CD14-positive monocyte (primary cell): ENCODE data around the gene LYPLAL1. TPM values are rescaled to one million over a fixed set of nuclear protein-coding genes. Genes with fewer than 3 reads are reported as not detected.

Experiments used
- DNase-seq, 3 donors: peaks; one replicate each; pipeline ENCODE4 v3.0.0-alpha.2; 2011 to 2022
- H2AFZ ChIP-seq: 2 replicates; pipeline ENCODE4 v1.6.0; 2012; ENCODE audit warnings: mild to moderate bottlenecking, low read depth, low read length, inconsistent platforms; ENCODE audit not compliant: insufficient read depth, poor library complexity, severe bottlenecking
- H3K27ac ChIP-seq, 2 donors: 1 replicate in 1 of 2; 2 replicates in 1 of 2; pipeline ENCODE4 v1.5.1; 2012 to 2013; ENCODE audit warnings: low read length in 2 of 2, control low read depth in 1 of 2, inconsistent platforms in 1 of 2, low read depth in 1 of 2, mild to moderate bottlenecking in 1 of 2
- H3K27me3 ChIP-seq, 2 donors: one replicate each; pipeline versions ENCODE4 v1.6.0 to v1.6.1; 2011 to 2013; ENCODE audit warnings: low read length in 2 of 2; ENCODE audit not compliant: control insufficient read depth in 2 of 2, insufficient read depth in 2 of 2
- H3K36me3 ChIP-seq, 2 donors: replicated peaks in 1 of 2; 1 replicate in 1 of 2; 2 replicates in 1 of 2; pipeline versions ENCODE4 v1.5.1 to v1.6.1; 2012 to 2013; ENCODE audit warnings: low read length in 2 of 2, control low read depth in 1 of 2, inconsistent platforms in 1 of 2, mild to moderate bottlenecking in 1 of 2; ENCODE audit not compliant: insufficient read depth in 2 of 2, control insufficient read depth in 1 of 2
- H3K4me1 ChIP-seq, 2 donors: 1 replicate in 1 of 2; 2 replicates in 1 of 2; pipeline versions ENCODE4 v1.5.1 to v1.6.1; 2012 to 2013; ENCODE audit warnings: low read length in 2 of 2, control low read depth in 1 of 2, inconsistent platforms in 1 of 2, mild to moderate bottlenecking in 1 of 2, moderate library complexity in 1 of 2; ENCODE audit not compliant: insufficient read depth in 2 of 2, control insufficient read depth in 1 of 2
- H3K4me2 ChIP-seq: replicated peaks from 2 replicates; pipeline ENCODE3; 2012; ENCODE audit warnings: low read length, moderate library complexity, mild to moderate bottlenecking; ENCODE audit not compliant: poor library complexity, severe bottlenecking; ENCODE audit errors: extremely low read depth
- H3K4me3 ChIP-seq, 3 experiments: fragments of 200-600 bp in 1 of 3; sonication (generic) in 1 of 3; replicated peaks in 1 of 3; 1 replicate in 2 of 3; 2 replicates in 1 of 3; pipeline ENCODE4 v1.5.1; 2011 to 2013; ENCODE audit warnings: low read length in 3 of 3, mild to moderate bottlenecking in 3 of 3, control low read depth in 2 of 3, low read depth in 2 of 3, inconsistent platforms in 1 of 3, moderate library complexity in 1 of 3
- H3K79me2 ChIP-seq: 2 replicates; pipeline ENCODE4 v1.6.0; 2012; ENCODE audit warnings: mild to moderate bottlenecking, control low read depth, inconsistent platforms, low read length, moderate library complexity; ENCODE audit not compliant: insufficient read depth
- H3K9ac ChIP-seq: 2 replicates; pipeline ENCODE4 v1.6.0; 2017; ENCODE audit warnings: low read length, mild to moderate bottlenecking; ENCODE audit not compliant: insufficient read depth, poor library complexity, severe bottlenecking
- H3K9me3 ChIP-seq, 2 donors: replicated peaks in 1 of 2; 1 replicate in 1 of 2; 2 replicates in 1 of 2; pipeline versions ENCODE4 v1.5.1 to v1.6.1; 2012 to 2013; ENCODE audit warnings: low read length in 2 of 2, control low read depth in 1 of 2; ENCODE audit not compliant: control insufficient read depth in 1 of 2, insufficient read depth in 1 of 2
- H4K20me1 ChIP-seq: 2 replicates; pipeline ENCODE4 v1.6.0; 2012; ENCODE audit warnings: mild to moderate bottlenecking, low read length, control low read depth, moderate library complexity; ENCODE audit not compliant: insufficient read depth
- H3K27ac Mint-ChIP-seq, 7 donors: one replicate each; pipeline ENCODE4 v1.8.0; 2020; ENCODE audit warnings: mild to moderate bottlenecking in 7 of 7, mixed read lengths in 7 of 7, moderate library complexity in 6 of 7, inconsistent platforms in 2 of 7
- H3K27me3 Mint-ChIP-seq, 3 donors: one replicate each; pipeline ENCODE4 v1.8.0; 2021 to 2022; ENCODE audit warnings: low read depth in 3 of 3, mild to moderate bottlenecking in 3 of 3, mixed read lengths in 3 of 3, moderate library complexity in 3 of 3, inconsistent platforms in 1 of 3
- H3K36me3 Mint-ChIP-seq, 2 donors: one replicate each; pipeline ENCODE4 v1.8.0; 2020; ENCODE audit warnings: mixed read lengths in 2 of 2, inconsistent platforms in 1 of 2, mild to moderate bottlenecking in 1 of 2
- H3K4me1 Mint-ChIP-seq: one replicate; pipeline ENCODE4 v1.8.0; 2020; ENCODE audit warnings: mild to moderate bottlenecking, mixed read lengths
- H3K4me3 Mint-ChIP-seq, 2 donors: one replicate each; pipeline ENCODE4 v1.8.0; 2020; ENCODE audit warnings: mild to moderate bottlenecking in 2 of 2, mixed read lengths in 2 of 2, moderate library complexity in 1 of 2
- H3K9me3 Mint-ChIP-seq, 7 donors: one replicate each; pipeline ENCODE4 v1.8.0; 2020 to 2022; ENCODE audit warnings: mixed read lengths in 7 of 7, mild to moderate bottlenecking in 6 of 7, moderate library complexity in 6 of 7, inconsistent platforms in 2 of 7
- WGBS: methylation state at CpG from one replicate; pipeline ENCODE4 v1.1.5; 2013; ENCODE audit warnings: missing lambda C conversion rate; ENCODE audit not compliant: insufficient coverage; 5-methylcytosine and 5-hydroxymethylcytosine counted together
- intact Hi-C, 2 donors: fragments of 100-400 bp; cut with micrococcal nuclease; formaldehyde crosslinking; loops; one replicate each; pipeline versions ENCODE4 v1.15.0 to v1.15.1; 2023
- polyA plus RNA-seq, 3 donors: library from polyadenylated mRNA; depleted of rRNA in 1 of 3; unstranded in 2 of 3; stranded (reverse) in 1 of 3; fragments of 300-500 nt in 2 of 3; fragments of >200 nt in 1 of 3; fragmentation: Illumina TruSeq in 2 of 3; gene quantifications; 1 replicate in 2 of 3; 2 replicates in 1 of 3; pipeline ENCODE4 v1.2.3, GENCODE V29; 2012 to 2021
- TF ChIP-seq, protein P1 (sequence below): fragments of 200-600 bp; IDR thresholded peaks from one replicate; pipeline ENCODE4 v1.8.0; 2022; ENCODE audit warnings: antibody characterized with exemption, mild to moderate bottlenecking

The LYPLAL1 gene
- polyA plus RNA-seq, 3 donors = 10.2 to 55.9 (median 36.1) TPM

DNA sequence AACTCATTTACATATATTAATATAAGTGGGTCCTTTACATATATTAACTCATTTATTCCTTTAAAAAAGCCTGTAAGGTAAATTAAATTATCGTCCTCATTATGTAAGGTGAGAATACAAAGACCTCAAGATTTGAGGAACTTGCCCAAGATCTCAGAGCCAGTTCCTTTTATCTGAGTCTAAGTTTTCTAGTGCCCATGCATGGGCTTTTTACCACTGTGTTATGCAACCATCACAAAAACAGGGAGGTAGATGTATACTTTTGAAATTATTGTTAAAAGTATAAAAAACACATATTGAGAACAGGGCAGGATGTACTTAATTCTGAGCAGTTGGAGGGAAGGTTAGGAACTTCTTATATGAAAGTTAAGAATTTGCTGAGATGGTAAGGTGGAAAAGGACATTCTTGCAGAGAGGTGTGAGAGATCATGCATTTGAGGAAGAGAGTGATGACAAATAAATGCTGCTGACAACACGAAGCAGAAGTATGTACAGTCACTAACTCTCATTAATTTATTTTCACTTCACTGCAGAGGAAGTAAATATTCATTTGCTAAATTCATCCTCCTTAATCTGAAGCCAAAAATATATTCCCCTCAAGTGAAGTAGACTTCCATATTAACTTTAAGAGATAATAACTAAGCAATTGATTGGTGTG, 28.9 kb upstream of the LYPLAL1 start:
- Mint-ChIP-seq H3K4me1 (peaks cover 22% of the 10 kb centered on the region), H3K4me3 (peak overlapping the region in 1 of 2 donors; percentile 37), H3K27me3 (peaks cover 0 to 2% (median 2%) of the 10 kb centered on the region in 3 donors), H3K27ac (peak overlapping the region; percentile 86 to 97 (median 92)), H3K36me3 (no peaks in the 10 kb centered on the region), H3K9me3 (peaks cover 0 to 4% (median 0%) of the 10 kb centered on the region in 7 donors)
- intact Hi-C loops = loop anchor here in 1 of 2 donors (10.0 kb wide), 1 partner anchor 50 kb away; no protein-coding TSS in a partner anchor
- peak; percentile 69 to 84 (median 80) for DNase-seq
- no peaks in the 10 kb centered on the region for H3K79me2 ChIP-seq
- TF ChIP-seq, protein P1, sequence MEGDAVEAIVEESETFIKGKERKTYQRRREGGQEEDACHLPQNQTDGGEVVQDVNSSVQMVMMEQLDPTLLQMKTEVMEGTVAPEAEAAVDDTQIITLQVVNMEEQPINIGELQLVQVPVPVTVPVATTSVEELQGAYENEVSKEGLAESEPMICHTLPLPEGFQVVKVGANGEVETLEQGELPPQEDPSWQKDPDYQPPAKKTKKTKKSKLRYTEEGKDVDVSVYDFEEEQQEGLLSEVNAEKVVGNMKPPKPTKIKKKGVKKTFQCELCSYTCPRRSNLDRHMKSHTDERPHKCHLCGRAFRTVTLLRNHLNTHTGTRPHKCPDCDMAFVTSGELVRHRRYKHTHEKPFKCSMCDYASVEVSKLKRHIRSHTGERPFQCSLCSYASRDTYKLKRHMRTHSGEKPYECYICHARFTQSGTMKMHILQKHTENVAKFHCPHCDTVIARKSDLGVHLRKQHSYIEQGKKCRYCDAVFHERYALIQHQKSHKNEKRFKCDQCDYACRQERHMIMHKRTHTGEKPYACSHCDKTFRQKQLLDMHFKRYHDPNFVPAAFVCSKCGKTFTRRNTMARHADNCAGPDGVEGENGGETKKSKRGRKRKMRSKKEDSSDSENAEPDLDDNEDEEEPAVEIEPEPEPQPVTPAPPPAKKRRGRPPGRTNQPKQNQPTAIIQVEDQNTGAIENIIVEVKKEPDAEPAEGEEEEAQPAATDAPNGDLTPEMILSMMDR = no peak
- H3K27me3 ChIP-seq = no peaks in the 10 kb centered on the region
- no peaks in the 10 kb centered on the region for H3K9me3 ChIP-seq
- H3K4me2 ChIP-seq = peak overlapping the region; percentile 51
- no peaks in the 10 kb centered on the region for H3K36me3 ChIP-seq
- peak overlapping the region in 1 of 2 donors; percentile 85 for H3K27ac ChIP-seq
- H4K20me1 ChIP-seq = no peaks in the 10 kb centered on the region
- H3K9ac ChIP-seq = no peak overlapping the region
- peak overlapping the region in 1 of 3 experiments; percentile 25 for H3K4me3 ChIP-seq
- H3K4me1 ChIP-seq = peaks cover 15 to 27% of the 10 kb centered on the region in 2 donors
- WGBS = no CpG with 5 or more reads among the region's 2 CpGs
- no peak overlapping the region for H2AFZ ChIP-seq

DNA sequence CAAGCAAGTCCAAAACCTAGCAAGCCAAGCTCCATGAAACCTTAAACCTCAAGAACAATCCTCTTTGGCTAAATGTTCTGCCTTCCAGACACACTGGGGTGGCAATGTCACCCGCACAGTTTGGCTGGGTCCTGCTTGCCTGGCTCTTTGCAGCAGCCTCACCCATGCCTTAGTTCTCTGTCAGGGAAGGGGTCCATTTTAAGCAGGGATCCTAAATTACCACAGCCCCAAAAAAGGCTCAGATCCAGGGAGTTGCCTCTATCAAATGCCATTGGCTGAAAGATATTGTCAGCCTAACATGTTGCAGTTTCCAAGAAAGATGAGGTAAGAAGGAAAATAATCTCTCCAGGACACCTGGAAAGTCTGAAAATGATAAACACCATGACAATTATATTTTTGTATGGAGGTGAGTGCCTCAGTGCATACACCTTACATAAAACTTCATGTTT, 26.1 kb upstream of the LYPLAL1 start:
- Mint-ChIP-seq H3K4me3 (no peak overlapping the region), H3K9me3 (peaks cover 0 to 4% (median 0%) of the 10 kb centered on the region in 7 donors), H3K27me3 (peaks cover 0 to 4% (median 0%) of the 10 kb centered on the region in 3 donors), H3K27ac (peak overlapping the region in 1 of 7 donors; percentile 69), H3K36me3 (no peaks in the 10 kb centered on the region), H3K4me1 (peaks cover 20% of the 10 kb centered on the region)
- TF ChIP-seq, protein P1 = no peak
- H3K36me3 ChIP-seq = no peaks in the 10 kb centered on the region
- no CpG with 5 or more reads among the region's 1 CpG for WGBS
- H3K27me3 ChIP-seq = no peaks in the 10 kb centered on the region
- no peak overlapping the region for H3K4me2 ChIP-seq
- peaks cover 15 to 27% of the 10 kb centered on the region in 2 donors for H3K4me1 ChIP-seq
- no peaks in the 10 kb centered on the region for H3K79me2 ChIP-seq
- intact Hi-C loops = loop anchor here in 1 of 2 donors (10.0 kb wide), 1 partner anchor 53 kb away; no protein-coding TSS in a partner anchor
- no peak overlapping the region for H3K9ac ChIP-seq
- no peak for DNase-seq
- H3K4me3 ChIP-seq = no peak overlapping the region
- H3K9me3 ChIP-seq = no peaks in the 10 kb centered on the region
- H4K20me1 ChIP-seq = no peaks in the 10 kb centered on the region
- H2AFZ ChIP-seq = no peak overlapping the region
- H3K27ac ChIP-seq = no peak overlapping the region
